Hematopoietic multipotent progenitor cell treated with erythropoietin and hydrocortisone succinate and interleukin-3 and kit ligand, for 15 days (in vitro differentiated cells): Measurements from ENCODE around the gene ENAM.
A peak's percentile ranks its signal among the peaks of the same experiment; 100 is the strongest.
"Not testable (repeated sequence)": the region's sequence is repeated elsewhere in the genome, so short reads cannot be mapped to it uniquely, and the experiment has no call there.

Experiments
- DNase-seq: peaks from one replicate; pipeline ENCODE4 v3.0.0-alpha.2; 2015; ENCODE audit warnings: low spot score

Gene ENAM

GRCh38 chr4:70629469-70630090 lies 1.0 kb downstream of the ENAM start:
- no peak for DNase-seq

GRCh38 chr4:70630162-70630561 lies 1.6 kb downstream of the ENAM start:
- DNase-seq: no peak

DNA sequence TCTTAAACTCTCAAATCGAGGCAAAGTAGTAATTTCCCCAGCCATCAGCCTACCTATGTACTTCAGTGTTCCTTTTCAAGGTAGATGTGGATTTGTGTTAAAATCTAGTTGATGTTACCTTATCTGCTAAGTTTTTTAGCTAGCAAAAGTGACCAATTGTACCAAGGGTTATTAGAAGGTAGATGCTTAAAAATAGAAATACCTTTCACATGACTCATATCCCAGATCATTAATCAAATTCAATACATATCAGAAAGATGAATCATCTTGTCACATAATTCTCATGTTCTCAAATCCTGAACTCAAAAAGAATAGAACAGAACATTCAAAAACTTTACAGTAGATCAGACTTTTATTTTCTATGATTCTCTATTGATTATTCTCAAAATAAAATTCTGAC lies 3.5 kb downstream of the ENAM start:
- no peak for DNase-seq

DNA sequence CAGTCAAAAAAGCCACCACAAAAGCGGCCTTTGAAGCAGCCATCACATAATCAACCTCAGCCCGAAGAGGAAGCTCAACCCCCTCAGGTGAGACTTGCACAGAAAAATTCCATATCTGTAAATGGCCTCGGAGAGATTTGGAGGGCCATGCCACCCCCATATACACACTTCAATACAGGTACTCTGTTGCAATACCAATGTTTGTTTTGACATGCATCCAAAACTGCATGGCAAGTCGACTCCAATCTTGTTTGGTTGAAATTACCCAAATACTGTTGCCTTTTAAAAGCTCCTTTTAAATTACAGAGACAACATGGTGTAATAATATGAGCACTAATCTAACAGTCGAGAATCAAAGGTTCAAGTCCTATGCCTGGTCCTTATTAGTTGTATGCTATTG lies 5.9 kb downstream of the ENAM start:
- no peak for DNase-seq

DNA sequence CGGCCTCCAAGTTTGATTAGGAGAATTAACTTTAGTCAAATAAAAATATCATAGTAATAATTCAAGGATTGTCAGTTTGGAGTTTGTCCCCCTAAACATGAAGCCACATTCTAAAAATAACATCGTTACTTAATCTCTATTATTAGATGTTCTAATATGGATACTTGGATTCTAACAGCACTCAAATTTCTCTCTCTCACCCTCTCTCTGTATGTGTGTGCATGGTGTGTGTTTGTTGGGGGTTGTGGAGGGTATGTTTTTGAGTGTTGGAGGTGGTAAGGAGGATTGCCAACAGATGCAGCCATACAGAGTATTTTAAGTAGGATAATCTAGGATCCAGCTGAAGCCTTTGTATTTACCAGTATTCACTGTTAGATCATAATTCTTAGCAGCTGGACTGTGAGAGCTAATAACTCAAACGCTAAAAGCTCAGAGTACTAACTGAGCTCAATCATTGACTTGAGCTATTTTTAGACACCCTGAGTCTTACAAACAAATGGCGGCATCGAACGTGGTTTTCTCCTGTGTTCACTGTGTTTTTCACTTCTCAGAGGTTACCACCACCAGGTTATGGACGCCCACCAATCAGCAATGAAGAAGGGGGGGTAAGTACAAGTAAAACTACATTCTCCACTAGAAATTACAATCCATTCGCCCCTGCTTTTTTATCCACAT lies 8.8 kb downstream of the ENAM start:
- DNase-seq: no peak

GRCh38 chr4:70640192-70640591 lies 11.6 kb downstream of the ENAM start:
- no peak for DNase-seq

- DNase-seq: not testable (repeated sequence)
Observed at GRCh38 chr4:70650741-70651140, 22.2 kb downstream of the ENAM start.

DNA sequence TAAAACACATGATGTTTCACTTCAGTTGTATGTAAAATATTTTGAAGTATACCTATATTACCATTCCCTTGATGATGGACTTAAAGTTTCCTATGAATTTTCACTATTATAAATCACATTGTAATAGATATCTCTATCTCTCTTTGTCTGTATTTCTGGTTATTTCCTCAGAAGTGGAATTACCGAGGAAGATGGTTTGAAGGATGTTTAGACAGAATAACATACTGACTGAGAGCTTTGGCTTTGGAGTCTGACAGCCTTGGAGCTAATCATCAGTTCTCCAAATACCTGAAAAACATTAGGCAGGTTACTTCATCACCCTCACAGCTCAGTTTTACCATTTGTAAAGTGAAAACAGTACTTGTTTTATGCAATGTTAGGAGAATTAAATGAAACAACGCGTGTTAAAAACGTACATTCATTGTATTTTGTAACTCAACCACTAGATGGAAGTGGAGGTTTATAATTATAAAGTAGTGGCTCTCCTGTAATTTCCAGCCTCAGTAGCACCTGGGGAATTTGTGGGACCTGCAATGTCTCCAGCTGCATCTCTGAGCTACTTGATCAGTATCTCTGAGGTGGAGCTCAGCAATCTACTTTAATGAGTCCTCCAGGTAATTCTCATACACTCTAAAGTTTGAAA lies 23.4 kb downstream of the ENAM start:
- DNase-seq: peak; percentile 54

DNA sequence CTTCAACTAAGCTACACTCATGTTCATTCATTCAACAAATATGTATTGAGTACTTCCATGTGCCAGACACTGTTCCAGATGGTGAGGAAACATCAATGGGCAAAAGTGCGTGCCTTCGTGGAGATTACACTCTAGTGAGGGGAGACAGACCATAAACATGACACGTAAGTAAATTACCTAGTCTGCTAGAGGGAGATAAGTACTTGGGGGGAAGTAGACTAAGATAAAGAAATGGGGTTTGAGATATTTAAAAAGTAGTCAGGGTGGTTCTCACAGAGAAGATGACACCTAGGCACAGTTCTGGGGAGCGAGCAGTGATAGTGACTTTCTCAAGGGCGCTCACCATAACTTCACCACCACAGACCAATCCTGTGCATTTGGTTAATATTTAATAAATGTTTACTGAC lies 26.1 kb downstream of the ENAM start:
- peak; percentile 63 for DNase-seq

GRCh38 chr4:70657326-70657725 lies 28.8 kb downstream of the ENAM start:
- DNase-seq: no peak

- DNase-seq: no peak
Observed at GRCh38 chr4:70658418-70658817, 29.9 kb downstream of the ENAM start.

DNA sequence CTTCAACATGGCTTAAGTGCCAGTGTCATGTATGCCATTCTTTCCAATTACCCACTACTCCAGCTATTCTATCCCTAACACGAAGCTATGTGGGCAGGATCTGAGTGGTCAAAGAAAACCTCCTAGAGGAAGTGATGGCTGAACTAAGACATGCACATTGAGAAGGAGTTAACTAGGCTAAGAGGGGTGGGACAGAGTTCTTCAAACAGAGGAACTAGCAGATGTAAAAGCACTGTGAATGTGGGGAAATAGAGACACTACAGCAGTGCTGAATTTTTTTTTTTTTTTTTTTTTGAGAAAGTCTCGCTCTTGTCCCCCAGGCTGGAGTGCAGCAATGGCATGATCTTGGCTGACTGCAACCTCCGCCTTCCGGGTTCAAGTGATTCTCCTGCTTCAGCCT lies 31.6 kb downstream of the ENAM start:
- no peak for DNase-seq

DNA sequence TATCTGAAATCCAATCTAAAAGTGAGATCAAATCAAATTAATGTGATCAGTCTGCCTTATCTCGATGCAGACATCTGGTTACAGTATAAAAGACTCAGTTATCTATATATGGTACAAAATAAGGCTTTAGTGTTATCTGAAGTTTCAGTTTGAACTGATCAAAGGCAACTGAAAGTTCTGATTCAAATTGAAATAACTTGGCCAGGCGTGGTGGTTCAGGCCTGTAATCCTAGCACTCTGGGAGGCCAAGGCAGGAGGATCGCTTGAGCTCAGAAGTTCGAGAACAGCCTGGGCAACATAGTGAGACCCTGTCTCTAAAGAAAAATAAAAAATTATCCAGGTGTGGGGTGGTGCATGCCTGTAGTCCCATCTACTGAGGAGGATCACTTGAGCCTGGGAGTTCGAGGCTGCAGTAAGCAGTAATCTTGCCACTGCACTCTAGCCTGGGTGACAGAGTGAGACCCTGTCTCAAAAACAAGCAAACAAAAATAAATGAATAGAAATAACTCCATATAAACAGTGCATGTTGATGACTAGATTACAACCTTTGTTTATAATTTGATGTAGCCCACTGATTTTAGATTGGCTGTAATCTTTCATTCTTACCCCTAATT lies 32.9 kb downstream of the ENAM start:
- DNase-seq: not testable (repeated sequence)

- DNase-seq: no peak
Observed at GRCh38 chr4:70666369-70666768, 37.8 kb downstream of the ENAM start, which contains the start of gene JCHAIN. Gene JCHAIN (minus strand): TSS chr4:70666508. CDS start chr4:70666490, 18 bp downstream.

GRCh38 chr4:70667740-70668535 lies 39.4 kb downstream of the ENAM start:
- no peak for DNase-seq

DNA sequence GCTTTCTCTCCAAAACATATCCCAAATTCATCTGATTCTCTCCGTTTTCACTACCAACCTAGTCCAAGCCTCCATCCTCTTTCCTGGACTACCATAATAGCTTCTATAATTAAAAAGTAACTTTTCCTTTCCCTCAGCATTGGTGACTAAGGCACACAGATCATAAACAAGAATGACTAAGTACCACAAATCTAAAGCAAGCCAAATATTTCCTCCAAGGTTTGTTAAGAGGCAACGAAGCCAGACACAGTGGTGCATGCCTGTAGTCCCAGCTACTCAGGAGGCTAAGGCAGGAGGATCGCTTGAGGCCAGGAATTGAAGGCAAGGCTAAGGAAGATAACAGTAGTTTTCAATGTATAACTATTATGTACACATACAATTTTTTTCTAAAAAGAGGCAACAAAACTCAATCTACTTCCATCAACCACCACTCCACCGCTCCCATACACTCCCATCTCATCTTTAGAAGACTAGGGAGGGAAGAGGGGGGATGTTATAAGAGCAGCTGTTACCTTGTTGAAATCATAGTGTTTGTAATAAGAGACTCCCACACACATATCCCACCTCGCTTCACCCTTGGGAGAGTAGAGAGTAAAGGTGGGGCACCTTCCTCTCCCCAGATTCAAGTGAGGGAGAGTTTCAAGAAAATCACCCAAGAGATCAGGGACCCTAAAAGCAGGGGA lies 41.9 kb downstream of the ENAM start:
- no peak for DNase-seq

- no peak for DNase-seq
Observed at GRCh38 chr4:70671091-70671490, 42.5 kb downstream of the ENAM start.

GRCh38 chr4:70674191-70674590 lies 45.6 kb downstream of the ENAM start:
- DNase-seq: no peak

DNA sequence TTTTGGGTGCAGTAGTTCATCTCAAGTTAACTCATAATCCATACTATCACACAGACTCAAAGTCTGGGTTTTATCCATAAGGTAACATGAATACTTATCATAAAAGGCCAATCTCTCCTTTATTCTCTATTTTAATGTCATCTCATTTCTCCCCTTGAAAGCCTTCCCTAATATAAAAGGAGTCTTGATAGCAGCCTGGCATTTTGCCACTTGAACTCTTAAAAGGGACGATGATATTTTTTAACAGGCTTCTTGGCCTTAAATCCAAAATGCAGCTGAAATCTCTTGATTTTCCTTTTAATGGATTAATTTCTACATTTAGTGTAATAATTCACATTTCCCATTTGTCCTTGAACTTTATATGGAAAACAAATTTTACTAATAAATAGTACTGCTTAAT lies 46.2 kb downstream of the ENAM start:
- DNase-seq: no peak

GRCh38 chr4:70676554-70677090 lies 48.1 kb downstream of the ENAM start:
- DNase-seq: no peak

GRCh38 chr4:70678383-70678999 lies 49.9 kb downstream of the ENAM start:
- no peak for DNase-seq
